Suppressor macrophage treated with lipopolysaccharide for 1 hour (primary cell): ENCODE data around the gene RPS16.
"Not testable (repeated sequence)": the region's sequence is repeated elsewhere in the genome, so short reads cannot be mapped to it uniquely, and the experiment has no call there.

Source experiments
- DNase-seq, 3 donors: peaks; one replicate each; pipeline ENCODE4 v3.0.0-alpha.2; 2020 to 2022

RPS16 gene

GRCh38 chr19:39435499-39436349, at the start of gene RPS16:
TSS of gene RPS16 (minus strand) at chr19:39435949. CDS start at chr19:39435895, 54 bp downstream.
- DNase-seq = peak; percentile 99 to 100 (median 100)

GRCh38 chr19:39483141-39483540, 47.4 kb upstream of the RPS16 start:
- no peak for DNase-seq

GRCh38 chr19:39481676-39482075, 45.9 kb upstream of the RPS16 start:
- no peak for DNase-seq

GRCh38 chr19:39481229-39481545, 45.4 kb upstream of the RPS16 start:
- peak in 1 of 3 donors; percentile 21 for DNase-seq

- peak; percentile 96 to 100 (median 99) for DNase-seq
Measured at GRCh38 chr19:39480337-39481228, 44.8 kb upstream of the RPS16 start, which contains the start of gene TIMM50. TSS of gene TIMM50 (plus strand) at chr19:39480838. CDS start at chr19:39480854, 16 bp downstream.

- peak in 1 of 3 donors; percentile 15 for DNase-seq
Measured at GRCh38 chr19:39479916-39480315, 44.2 kb upstream of the RPS16 start.

GRCh38 chr19:39479319-39479801, 43.6 kb upstream of the RPS16 start:
- DNase-seq = not testable (repeated sequence)

GRCh38 chr19:39475748-39476147, 40.0 kb upstream of the RPS16 start:
- DNase-seq = no peak

- DNase-seq = peak; percentile 55 to 80 (median 64)
Measured at GRCh38 chr19:39474139-39474620, 38.4 kb upstream of the RPS16 start.

- DNase-seq = no peak
Measured at GRCh38 chr19:39473443-39473960, 37.8 kb upstream of the RPS16 start.

GRCh38 chr19:39472746-39473442, 37.1 kb upstream of the RPS16 start:
- DNase-seq = no peak

- no peak for DNase-seq
Measured at GRCh38 chr19:39471756-39472536, 36.2 kb upstream of the RPS16 start.

- DNase-seq = no peak
Measured at GRCh38 chr19:39470724-39471339, 35.1 kb upstream of the RPS16 start.

- DNase-seq = no peak
Measured at GRCh38 chr19:39469567-39469966, 33.8 kb upstream of the RPS16 start.

GRCh38 chr19:39469036-39469435, 33.3 kb upstream of the RPS16 start:
- no peak for DNase-seq

- DNase-seq = no peak
Measured at GRCh38 chr19:39467941-39468340, 32.2 kb upstream of the RPS16 start.

- no peak for DNase-seq
Measured at GRCh38 chr19:39465956-39466747, 30.4 kb upstream of the RPS16 start.

- DNase-seq = no peak
Measured at GRCh38 chr19:39463403-39463802, 27.7 kb upstream of the RPS16 start.

GRCh38 chr19:39451257-39451656, 15.5 kb upstream of the RPS16 start:
- DNase-seq = not testable (repeated sequence)

GRCh38 chr19:39449116-39449797, 13.5 kb upstream of the RPS16 start:
- DNase-seq = no peak
